Gastroesophageal sphincter (tissue), 4 donors: ENCODE data around the gene TSSK3. TPM values are rescaled to one million over a fixed set of nuclear protein-coding genes. Genes with fewer than 3 reads are reported as not detected.
A peak's percentile ranks its signal among the peaks of the same experiment; 100 is the strongest.

Source experiments
- ATAC-seq: fragments of 150-250 bp; one replicate; pipeline ENCODE4 v1.9.1; 2016; ENCODE audit warnings: mild to moderate bottlenecking, moderate library complexity
- H3K27ac ChIP-seq, 4 donors: fragments of 200-600 bp; sonication (generic) in 3 of 4; 1 replicate in 3 of 4; 2 replicates in 1 of 4; pipeline ENCODE4 v1.5.1; 2016 to 2019
- H3K27me3 ChIP-seq: fragments of 200-600 bp; sonication (generic); one replicate; pipeline ENCODE4 v1.5.1; 2019
- H3K36me3 ChIP-seq, 2 donors: fragments of 200-600 bp; sonication (generic); one replicate each; pipeline ENCODE4 v1.5.1; 2019; ENCODE audit warnings: control low read depth in 1 of 2
- H3K4me1 ChIP-seq, 3 donors: fragments of 200-600 bp; sonication (generic); 1 replicate in 2 of 3; 2 replicates in 1 of 3; pipeline ENCODE4 v1.5.1; 2016 to 2019; ENCODE audit warnings: control low read depth in 2 of 3
- H3K4me3 ChIP-seq, 2 donors: fragments of 200-600 bp; sonication (generic); one replicate each; pipeline ENCODE4 v1.5.1; 2019; ENCODE audit warnings: mild to moderate bottlenecking in 1 of 2, moderate library complexity in 1 of 2
- H3K9me3 ChIP-seq, 3 donors: fragments of 200-600 bp; sonication (generic); one replicate each; pipeline ENCODE4 v1.5.1; 2017 to 2019; ENCODE audit warnings: control low read depth in 2 of 3
- CTCF ChIP-seq, 4 experiments: fragments of 200-600 bp in 2 of 4; fragments of 450-650 bp in 2 of 4; sonication (generic) in 1 of 4; IDR thresholded peaks; one replicate each; pipeline ENCODE4 v1.5.1; 2017 to 2019; ENCODE audit warnings: antibody characterized with exemption in 4 of 4, mild to moderate bottlenecking in 2 of 4, moderate library complexity in 2 of 4
- EP300 ChIP-seq: sonication (generic); formaldehyde crosslinking; IDR thresholded peaks from one replicate; pipeline ENCODE4 v1.6.1; 2017; ENCODE audit warnings: antibody characterized with exemption, mild to moderate bottlenecking
- POLR2A ChIP-seq, 2 donors: fragments of 450-650 bp; IDR thresholded peaks; one replicate each; pipeline ENCODE4 v1.6.1; 2017; ENCODE audit warnings: antibody characterized with exemption in 2 of 2, mild to moderate bottlenecking in 2 of 2, moderate library complexity in 1 of 2
- POLR2AphosphoS5 ChIP-seq: sonication (generic); formaldehyde crosslinking; IDR thresholded peaks from one replicate; pipeline ENCODE4 v1.6.1; 2017; ENCODE audit warnings: antibody characterized with exemption
- WGBS, 2 donors: methylation state at CpG; one replicate each; pipeline ENCODE4 v1.1.5; 2018; ENCODE audit warnings: low coverage in 1 of 2; 5-methylcytosine and 5-hydroxymethylcytosine counted together
- total RNA-seq, 4 donors: library from RNA; depleted of rRNA; stranded (reverse); fragments of >200 nt; gene quantifications; one replicate each; pipeline ENCODE4 v1.1.0, GENCODE V29; 2016

Gene TSSK3
- total RNA-seq, 4 donors from 2014 or later = 3.6 TPM; not detected in 3

GRCh38 chr1:32388641-32389040 lies 26.3 kb downstream of the TSSK3 start:
- Histone ChIP-seq H3K4me3 (no peak overlapping the region), H3K27ac (no peak overlapping the region), H3K36me3 (peaks cover 0 to 87% of the 10 kb centered on the region in 2 donors), H3K4me1 (peaks cover 2 to 54% (median 23%) of the 10 kb centered on the region in 3 donors), H3K27me3 (no peaks in the 10 kb centered on the region), H3K9me3 (no peaks in the 10 kb centered on the region)
- ATAC-seq = no peak
- 64 to 66% methylated on average over 3 to 4 of the region's 6 CpGs for WGBS, 2 donors
- no peak for TF ChIP-seq CTCF (IDR thresholded peaks at IDR 0.05)
- no peak for TF ChIP-seq EP300
- no peak for TF ChIP-seq POLR2A (IDR thresholded peaks at IDR 0.05)
- no peak for TF ChIP-seq POLR2AphosphoS5

- H3K4me3 ChIP-seq = no peak overlapping the region
- H3K36me3 ChIP-seq = peaks cover 0 to 61% of the 10 kb centered on the region in 2 donors
- no peaks in the 10 kb centered on the region for H3K27me3 ChIP-seq
- TF ChIP-seq EP300 (no peak), POLR2AphosphoS5 (no peak), POLR2A (IDR thresholded peaks at IDR 0.05) (no peak), CTCF (IDR thresholded peaks at IDR 0.05) (no peak)
- 50 to 68% methylated on average over 8 of the region's 8 CpGs for WGBS, 2 donors
- no peak overlapping the region for H3K27ac ChIP-seq
- no peak for ATAC-seq
- H3K9me3 ChIP-seq = no peaks in the 10 kb centered on the region
- peaks cover 2 to 66% (median 27%) of the 10 kb centered on the region in 3 donors for H3K4me1 ChIP-seq
Observed at GRCh38 chr1:32390904-32391870, 28.8 kb downstream of the TSSK3 start.

GRCh38 chr1:32392325-32392724 lies 30.0 kb downstream of the TSSK3 start:
- no peak overlapping the region for H3K27ac ChIP-seq
- no peaks in the 10 kb centered on the region for H3K9me3 ChIP-seq
- 59 to 62% methylated on average over 2 to 3 of the region's 3 CpGs for WGBS, 2 donors
- no peaks in the 10 kb centered on the region for H3K27me3 ChIP-seq
- peaks cover 2 to 66% (median 27%) of the 10 kb centered on the region in 3 donors for H3K4me1 ChIP-seq
- H3K36me3 ChIP-seq = peaks cover 0 to 50% of the 10 kb centered on the region in 2 donors
- peak overlapping the region in 1 of 2 donors; percentile 77 for H3K4me3 ChIP-seq
- no peak for TF ChIP-seq EP300
- TF ChIP-seq CTCF (IDR thresholded peaks at IDR 0.05) = no peak
- TF ChIP-seq POLR2AphosphoS5 = no peak
- TF ChIP-seq POLR2A (IDR thresholded peaks at IDR 0.05) = no peak
- ATAC-seq = no peak

GRCh38 chr1:32393136-32393535 lies 30.8 kb downstream of the TSSK3 start:
- Histone ChIP-seq H3K4me3 (peak overlapping the region; percentile 77 to 93), H3K27ac (peak overlapping the region in 3 of 4 donors; percentile 88 to 94 (median 91)), H3K4me1 (peaks cover 2 to 64% (median 27%) of the 10 kb centered on the region in 3 donors), H3K9me3 (no peaks in the 10 kb centered on the region), H3K36me3 (peaks cover 0 to 42% of the 10 kb centered on the region in 2 donors), H3K27me3 (no peaks in the 10 kb centered on the region)
- TF ChIP-seq CTCF (IDR thresholded peaks at IDR 0.05) = no peak
- TF ChIP-seq POLR2A (IDR thresholded peaks at IDR 0.05) = no peak
- TF ChIP-seq EP300 = no peak
- no peak for TF ChIP-seq POLR2AphosphoS5
- 22 to 67% methylated on average over 1 of the region's 1 CpG for WGBS, 2 donors
- no peak for ATAC-seq

GRCh38 chr1:32393832-32394140 lies 31.4 kb downstream of the TSSK3 start:
- 0 to 2% methylated on average over 1 to 9 of the region's 15 CpGs for WGBS, 2 donors
- no peaks in the 10 kb centered on the region for H3K9me3 ChIP-seq
- TF ChIP-seq POLR2AphosphoS5 (no peak), CTCF (IDR thresholded peaks at IDR 0.05) (no peak)
- H3K4me1 ChIP-seq = peaks cover 2 to 58% (median 27%) of the 10 kb centered on the region in 3 donors
- peaks cover 0 to 35% of the 10 kb centered on the region in 2 donors for H3K36me3 ChIP-seq
- no peaks in the 10 kb centered on the region for H3K27me3 ChIP-seq
- ATAC-seq = peak; percentile 14
- H3K4me3 ChIP-seq = peak overlapping the region; percentile 77 to 93
- H3K27ac ChIP-seq = peak overlapping the region; percentile 88 to 94 (median 90)
